Sigmoid colon (tissue), 4 donors: Measurements from ENCODE around the gene NUDT22.

ENCODE experiments used
- CTCF ChIP-seq, 4 experiments: fragments of 450-650 bp in 3 of 4; fragments of 200-600 bp in 1 of 4; IDR thresholded peaks; one replicate each; pipeline ENCODE4 v1.5.1; 2016 to 2019; ENCODE audit warnings: antibody characterized with exemption in 4 of 4, mild to moderate bottlenecking in 3 of 4, moderate library complexity in 2 of 4
- EP300 ChIP-seq, 4 donors: sonication (generic); formaldehyde crosslinking; IDR thresholded peaks; one replicate each; pipeline ENCODE4 v1.6.1; 2017; ENCODE audit warnings: antibody characterized with exemption in 4 of 4
- POLR2A ChIP-seq, 2 donors: fragments of 450-650 bp; IDR thresholded peaks; one replicate each; pipeline ENCODE4 v1.6.1; 2016; ENCODE audit warnings: antibody characterized with exemption in 2 of 2, mild to moderate bottlenecking in 2 of 2, moderate library complexity in 2 of 2
- POLR2AphosphoS5 ChIP-seq, 4 donors: sonication (generic); formaldehyde crosslinking; IDR thresholded peaks; one replicate each; pipeline ENCODE4 v1.6.1; 2017; ENCODE audit warnings: antibody characterized with exemption in 4 of 4

- TF ChIP-seq EP300 (IDR thresholded peaks at IDR 0.05) (peak in 2 of 4 donors; percentile 33 to 79), CTCF (IDR thresholded peaks at IDR 0.05) (no peak), POLR2A (IDR thresholded peaks at IDR 0.05) (peak; percentile 78 to 87), POLR2AphosphoS5 (IDR thresholded peaks at IDR 0.05) (peak; percentile 95 to 98 (median 97))
These were observed 14.6 kb downstream of the NUDT22 start, which contains the start of gene FKBP2 for GRCh38 chr11:64240435-64241240.
